GM23248 (cell line): ENCODE measurements around the gene IKZF2. TPM values are rescaled to one million over a fixed set of nuclear protein-coding genes. Genes with fewer than 3 reads are reported as not detected.

Source experiments
- DNase-seq: peaks from one replicate; pipeline ENCODE4 v3.0.0-alpha.2; 2015
- H2AFZ ChIP-seq: fragments of 200-600 bp; sonication (generic); 2 replicates; pipeline ENCODE4 v1.6.1; 2016; ENCODE audit warnings: antibody characterized with exemption
- H3F3A ChIP-seq: fragments of 200-600 bp; sonication (generic); 2 replicates; pipeline ENCODE4 v1.6.1; 2016; ENCODE audit warnings: mild to moderate bottlenecking, antibody characterized with exemption, mixed run types; ENCODE audit not compliant: insufficient read depth
- H3K27ac ChIP-seq: fragments of 200-600 bp; sonication (generic); 2 replicates; pipeline ENCODE4 v1.5.1; 2016; ENCODE audit warnings: mild to moderate bottlenecking
- H3K27me3 ChIP-seq: fragments of 200-600 bp; sonication (generic); replicated peaks from 2 replicates; pipeline ENCODE4 v1.6.1; 2016; ENCODE audit warnings: mild to moderate bottlenecking; ENCODE audit not compliant: insufficient read depth
- H3K36me3 ChIP-seq: fragments of 200-600 bp; sonication (generic); 2 replicates; pipeline ENCODE4 v1.6.1; 2016; ENCODE audit warnings: low read depth, mild to moderate bottlenecking
- H3K4me1 ChIP-seq: fragments of 200-600 bp; sonication (generic); 2 replicates; pipeline ENCODE4 v1.6.1; 2016; ENCODE audit warnings: mild to moderate bottlenecking; ENCODE audit not compliant: insufficient read depth
- H3K4me2 ChIP-seq: fragments of 200-600 bp; sonication (generic); one replicate; pipeline ENCODE4 v1.6.1; 2016; ENCODE audit warnings: mild to moderate bottlenecking; ENCODE audit not compliant: unreplicated experiment
- H3K4me3 ChIP-seq: fragments of 200-600 bp; sonication (generic); 2 replicates; pipeline ENCODE4 v1.5.1; 2016; ENCODE audit warnings: mild to moderate bottlenecking
- H3K79me2 ChIP-seq: fragments of 200-600 bp; sonication (generic); 2 replicates; pipeline ENCODE4 v1.6.1; 2016; ENCODE audit warnings: mild to moderate bottlenecking; ENCODE audit not compliant: insufficient read depth
- H3K9ac ChIP-seq: fragments of 200-600 bp; sonication (generic); 2 replicates; pipeline ENCODE4 v1.6.1; 2016; ENCODE audit warnings: mild to moderate bottlenecking
- H3K9me2 ChIP-seq: fragments of 200-600 bp; sonication (generic); 2 replicates; pipeline ENCODE4 v1.6.1; 2016; ENCODE audit warnings: mixed run types, mild to moderate bottlenecking, moderate library complexity; ENCODE audit not compliant: insufficient read depth
- H3K9me3 ChIP-seq: fragments of 200-600 bp; sonication (generic); one replicate; pipeline ENCODE4 v1.6.1; 2017; ENCODE audit warnings: low read depth
- H4K20me1 ChIP-seq: fragments of 200-600 bp; sonication (generic); 2 replicates; pipeline ENCODE4 v1.6.0; 2016; ENCODE audit not compliant: insufficient read depth
- EZH2 ChIP-seq: fragments of 200-600 bp; sonication (generic); IDR thresholded peaks from 2 replicates; pipeline ENCODE4 v1.6.1; 2018; ENCODE audit warnings: antibody characterized with exemption, mild to moderate bottlenecking; ENCODE audit not compliant: insufficient read depth, poor library complexity, severe bottlenecking
- EZH2phosphoT487 ChIP-seq: fragments of 200-600 bp; sonication (generic); IDR thresholded peaks from 2 replicates; pipeline ENCODE4 v1.6.1; 2018; ENCODE audit warnings: antibody characterized with exemption, moderate library complexity, mild to moderate bottlenecking, low read depth; ENCODE audit not compliant: insufficient read depth
- WGBS, 2 experiments: methylation state at CpG; one replicate each; pipeline ENCODE4 v1.1.6; 2015 to 2017; ENCODE audit warnings: low lambda C conversion rate in 2 of 2, low coverage in 1 of 2; ENCODE audit errors: missing lambda C conversion rate in 2 of 2; 5-methylcytosine and 5-hydroxymethylcytosine counted together
- in situ Hi-C: fragments of 300-500 bp; cut with MboI; formaldehyde crosslinking; loops from 2 replicates; pipeline ENCODE4 v1.15.0; 2020
- polyA plus RNA-seq: library from polyadenylated mRNA; unstranded; fragments of >200 nt; fragmentation: Nextera tagmentation; extraction: Ambion mirVana; gene quantifications from 2 replicates; pipeline ENCODE4 v1.2.1, GENCODE V29; 2016
- total RNA-seq: library from RNA; depleted of rRNA; stranded (reverse); fragments of >200 nt; shearing (Covaris generic); gene quantifications from 2 replicates; pipeline ENCODE4 v1.2.3, GENCODE V29; 2014; rRNA removed

The IKZF2 gene
- total and polyA plus RNA-seq, 2 experiments from 2014 or later = 3.4 to 13.5 TPM

DNA sequence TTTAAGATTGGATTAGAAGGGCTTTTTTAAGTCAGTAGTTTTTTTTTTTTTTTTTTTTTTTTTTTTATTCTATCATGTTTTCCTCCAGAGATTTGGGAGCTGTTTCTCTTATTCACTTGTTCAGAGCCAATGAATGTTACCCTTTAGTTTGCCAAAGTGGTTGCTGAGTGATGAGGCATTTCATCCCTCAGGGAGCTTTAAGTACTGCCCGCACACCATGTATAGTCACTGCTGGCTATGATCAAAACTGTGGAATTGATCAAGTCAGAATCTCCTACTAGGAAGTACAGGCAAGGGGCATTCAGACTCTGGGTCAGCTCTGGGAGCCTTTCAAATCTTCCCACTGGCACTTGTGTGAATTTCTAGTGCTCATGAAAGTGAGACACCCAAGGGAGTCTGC is 201.6 kb downstream of the IKZF2 start:
- Histone ChIP-seq H3K4me2 (no peak overlapping the region), H3K36me3 (no peaks in the 10 kb centered on the region; the same call in 1 of the 2 replicates), H2AFZ (no peak overlapping the region), H3K9me3 (no peaks in the 10 kb centered on the region), H4K20me1 (no peaks in the 10 kb centered on the region), H3F3A (no peaks in the 10 kb centered on the region), H3K27ac (no peak overlapping the region), H3K9ac (no peak overlapping the region), H3K79me2 (no peaks in the 10 kb centered on the region), H3K4me1 (no peaks in the 10 kb centered on the region), H3K9me2 (no peaks in the 10 kb centered on the region), H3K4me3 (no peak overlapping the region), H3K27me3 (no peaks in the 10 kb centered on the region)
- in situ Hi-C loops = no loop called here
- WGBS, 2 experiments = 91 to 100% methylated on average over 1 of the region's 1 CpG
- DNase-seq = peak; percentile 10
- TF ChIP-seq EZH2phosphoT487 (no peak), EZH2 (no peak)

Other genes with a start within 250 kb of the IKZF2 start
- gene SPAG16, start 132.9 kb upstream of the IKZF2 start, total RNA-seq = 25.4 and 28.9 TPM in 2 replicates
- 27.7 and 30.7 TPM in 2 replicates for gene SPAG16, start 132.9 kb upstream of the IKZF2 start, polyA plus RNA-seq